CD4-positive, alpha-beta T cell (primary cell): ENCODE results near the gene PIAS4. TPM values are rescaled to one million over a fixed set of nuclear protein-coding genes. Genes with fewer than 3 reads are reported as not detected.

ENCODE experiments used
- ATAC-seq: fragments of 200-7000 bp; cut with Tn5 transposase; one replicate; pipeline ENCODE4 v1.10.0; 2022; ENCODE audit warnings: mild to moderate bottlenecking; ENCODE audit not compliant: poor library complexity
- CTCF ChIA-PET: fragments of 350-600 bp; sonication (Branson Sonifier 250); formaldehyde crosslinking; loops from one replicate; lab custom pipeline; 2021; ENCODE audit warnings: antibody characterized with exemption, inconsistent platforms; lab: Charles Lee
- POLR2A ChIA-PET: fragments of 350-600 bp; sonication (Branson Sonifier 250); formaldehyde crosslinking; loops from one replicate; lab custom pipeline; 2021; ENCODE audit warnings: antibody characterized with exemption, inconsistent platforms; lab: Charles Lee
- DNase-seq, 14 experiments: peaks; one replicate each; pipeline ENCODE4 v3.0.0-alpha.2; 2013 to 2020; ENCODE audit warnings: mixed read lengths in 2 of 14
- H3K27ac ChIP-seq, 2 donors: one replicate each; pipeline versions ENCODE4 v1.5.1 to v1.7.0; 2013; ENCODE audit warnings: low read length in 2 of 2, low read depth in 1 of 2, mild to moderate bottlenecking in 1 of 2
- H3K27me3 ChIP-seq, 2 experiments: 1 replicate in 1 of 2; 2 replicates in 1 of 2; pipeline versions ENCODE4 v1.6.1 to v1.7.0; 2013; ENCODE audit warnings: low read length in 2 of 2, control low read depth in 1 of 2, mild to moderate bottlenecking in 1 of 2, moderate library complexity in 1 of 2; ENCODE audit not compliant: insufficient read depth in 2 of 2, control insufficient read depth in 1 of 2
- H3K36me3 ChIP-seq: one replicate; pipeline ENCODE4 v1.6.1; 2013; ENCODE audit warnings: low read length, control low read depth; ENCODE audit not compliant: insufficient read depth
- H3K4me1 ChIP-seq: one replicate; pipeline ENCODE4 v1.6.1; 2013; ENCODE audit warnings: low read length, control low read depth; ENCODE audit not compliant: insufficient read depth
- H3K4me3 ChIP-seq: one replicate; pipeline ENCODE4 v1.5.1; 2013; ENCODE audit warnings: mild to moderate bottlenecking, low read length, moderate library complexity
- H3K9me3 ChIP-seq, 2 experiments: 1 replicate in 1 of 2; 2 replicates in 1 of 2; pipeline versions ENCODE4 v1.6.1 to v1.7.0; 2013; ENCODE audit warnings: low read length in 2 of 2, mild to moderate bottlenecking in 2 of 2, control low read depth in 1 of 2, moderate library complexity in 1 of 2; ENCODE audit not compliant: control insufficient read depth in 1 of 2, insufficient read depth in 1 of 2
- H3K27ac Mint-ChIP-seq: one replicate; pipeline ENCODE4 v1.8.0; 2020; ENCODE audit warnings: mixed read lengths
- H3K27me3 Mint-ChIP-seq: one replicate; pipeline ENCODE4 v1.8.0; 2021; ENCODE audit warnings: mixed read lengths
- H3K36me3 Mint-ChIP-seq: one replicate; pipeline ENCODE4 v1.8.0; 2021; ENCODE audit warnings: low read depth, mixed read lengths
- H3K4me1 Mint-ChIP-seq: one replicate; pipeline ENCODE4 v1.8.0; 2021; ENCODE audit warnings: low read depth, mixed read lengths
- H3K4me3 Mint-ChIP-seq: one replicate; pipeline ENCODE4 v1.8.0; 2020; ENCODE audit warnings: mild to moderate bottlenecking, mixed read lengths
- H3K9me3 Mint-ChIP-seq: one replicate; pipeline ENCODE4 v1.8.0; 2020; ENCODE audit warnings: mixed read lengths
- CTCF ChIP-seq: fragments of 200-600 bp; IDR thresholded peaks from one replicate; pipeline ENCODE4 v1.8.0; 2022; ENCODE audit warnings: antibody characterized with exemption, mild to moderate bottlenecking
- intact Hi-C, 2 experiments: fragments of 100-400 bp; cut with DNase I in 1 of 2; cut with micrococcal nuclease in 1 of 2; formaldehyde crosslinking; loops; one replicate each; pipeline versions ENCODE4 v1.15.1 to v1.9.0; 2023 to 2025; cut with DNase I, micrococcal nuclease
- total RNA-seq, 174 experiments: library from RNA in 2 of 174; stranded (reverse) in 2 of 174; gene quantifications; one replicate each; pipeline ENCODE4 v1.2.3 and lab custom pipeline; 2021 to 2026

The PIAS4 gene
- total RNA-seq, 2 experiments from 2014 or later = 14.5 to 16.5 TPM

- peaks cover 42% of the 10 kb centered on the region for H3K4me1 Mint-ChIP-seq
- H3K4me1 ChIP-seq = peaks cover 57% of the 10 kb centered on the region
- no peak overlapping the region for H3K27ac ChIP-seq
Observed at GRCh38 chr19:3981373-3981735, 26.2 kb upstream of the PIAS4 start.

GRCh38 chr19:3981736-3982681 lies 25.5 kb upstream of the PIAS4 start:
- Mint-ChIP-seq H3K9me3 (no peaks in the 10 kb centered on the region), H3K27ac (peak overlapping the region; percentile 91), H3K27me3 (no peaks in the 10 kb centered on the region), H3K4me1 (peaks cover 47% of the 10 kb centered on the region), H3K36me3 (peaks cover 88% of the 10 kb centered on the region), H3K4me3 (peak overlapping the region; percentile 97)
- CTCF ChIA-PET = no interaction called here
- Histone ChIP-seq H3K27ac (no peak overlapping the region), H3K36me3 (peaks cover 72% of the 10 kb centered on the region), H3K4me1 (peaks cover 63% of the 10 kb centered on the region), H3K27me3 (no peaks in the 10 kb centered on the region), H3K9me3 (peaks cover 0 to 13% of the 10 kb centered on the region in 2 experiments), H3K4me3 (no peak overlapping the region)
- intact Hi-C loops = loop anchor here in 1 of 2 experiments (10.0 kb wide), 1 partner anchor 123 kb away; no protein-coding TSS in a partner anchor
- DNase-seq = peak in 2 of 14 experiments; percentile 16 to 43
- POLR2A ChIA-PET = interaction anchor here (0.5 to 4.9 kb wide), 2 partner anchors 12 to 157 kb away, joined by 4 to 72 read pairs; partner anchors contain the start of gene DAPK3
- TF ChIP-seq CTCF = no peak
- ATAC-seq = no peak

More at GRCh38 chr19:3981373-3981735, 26.2 kb upstream of the PIAS4 start:
- DNase-seq = no peak
- H3K36me3 ChIP-seq = peaks cover 79% of the 10 kb centered on the region
- H3K27me3 ChIP-seq = peaks cover 0 to 1% of the 10 kb centered on the region in 2 experiments
- Mint-ChIP-seq H3K36me3 (peaks cover 90% of the 10 kb centered on the region), H3K27me3 (no peaks in the 10 kb centered on the region), H3K9me3 (no peaks in the 10 kb centered on the region), H3K4me3 (peak overlapping the region; percentile 2), H3K27ac (peak overlapping the region; percentile 24)
- TF ChIP-seq CTCF = no peak
- H3K9me3 ChIP-seq = peaks cover 0 to 16% of the 10 kb centered on the region in 2 experiments
- CTCF ChIA-PET = no interaction called here
- POLR2A ChIA-PET = no interaction called here
- H3K4me3 ChIP-seq = no peak overlapping the region
- intact Hi-C loops = loop anchor here in 1 of 2 experiments (10.0 kb wide), 1 partner anchor 123 kb away; no protein-coding TSS in a partner anchor
- ATAC-seq = no peak

GRCh38 chr19:3982701-3983541 lies 24.6 kb upstream of the PIAS4 start:
- Mint-ChIP-seq H3K27ac (peak overlapping the region; percentile 91), H3K9me3 (no peaks in the 10 kb centered on the region), H3K4me1 (peaks cover 53% of the 10 kb centered on the region), H3K4me3 (peak overlapping the region; percentile 97), H3K36me3 (peaks cover 83% of the 10 kb centered on the region), H3K27me3 (no peaks in the 10 kb centered on the region)
- POLR2A ChIA-PET = interaction anchor here (1.0 to 4.9 kb wide), 4 partner anchors 7 to 84 kb away, joined by 4 to 72 read pairs (median 11); partner anchors contain the start of genes DAPK3, PIAS4 and ZBTB7A
- Histone ChIP-seq H3K27me3 (no peaks in the 10 kb centered on the region), H3K4me1 (peaks cover 72% of the 10 kb centered on the region), H3K9me3 (peaks cover 0 to 11% of the 10 kb centered on the region in 2 experiments), H3K4me3 (no peak overlapping the region), H3K36me3 (peaks cover 63% of the 10 kb centered on the region), H3K27ac (peak overlapping the region in 1 of 2 donors; percentile 92)
- intact Hi-C loops = loop anchor here in 1 of 2 experiments (10.0 kb wide), 1 partner anchor 122 kb away; no protein-coding TSS in a partner anchor
- CTCF ChIA-PET = interaction anchor here (1.1 kb wide), 1 partner anchor 11 kb away, joined by 4 read pairs; no protein-coding TSS in a partner anchor
- DNase-seq = peak in 3 of 14 experiments; percentile 11 to 47 (median 23)
- ATAC-seq = no peak
- no peak for TF ChIP-seq CTCF
